Measurements from ENCODE around the gene AIFM3.
"Not testable (repeated sequence)": the region's sequence is repeated elsewhere in the genome, so short reads cannot be mapped to it uniquely, and the experiment has no call there.

The AIFM3 gene

GRCh38 chr22:20940904-20941385 lies 26.1 kb upstream of the AIFM3 start:
- in situ Hi-C loops (cut with MboI; ENCODE audit: low sequenced_read_pairs), result no loop called here

- in situ Hi-C loops (cut with MboI; ENCODE audit: low sequenced_read_pairs), result not testable (repeated sequence)
Observed at GRCh38 chr22:20942203-20942902, 24.7 kb upstream of the AIFM3 start.

- in situ Hi-C loops (cut with MboI; ENCODE audit: low sequenced_read_pairs), result no loop called here
Observed at GRCh38 chr22:20943104-20943933, 23.7 kb upstream of the AIFM3 start.

GRCh38 chr22:20944042-20944441 lies 23.0 kb upstream of the AIFM3 start:
- in situ Hi-C loops (cut with MboI; ENCODE audit: low sequenced_read_pairs), result no loop called here

GRCh38 chr22:20945578-20945934 lies 21.5 kb upstream of the AIFM3 start:
- in situ Hi-C loops (cut with MboI; ENCODE audit: low sequenced_read_pairs), result no loop called here

GRCh38 chr22:20946080-20946986 lies 20.7 kb upstream of the AIFM3 start:
- in situ Hi-C loops (cut with MboI; ENCODE audit: low sequenced_read_pairs), result no loop called here

- in situ Hi-C loops (cut with MboI; ENCODE audit: low sequenced_read_pairs), result no loop called here
Observed at GRCh38 chr22:20946991-20947390, 20.1 kb upstream of the AIFM3 start.

GRCh38 chr22:20948450-20948849 lies 18.6 kb upstream of the AIFM3 start:
- in situ Hi-C loops (cut with MboI; ENCODE audit: low sequenced_read_pairs), result no loop called here

- in situ Hi-C loops (cut with MboI; ENCODE audit: low sequenced_read_pairs), result no loop called here
Observed at GRCh38 chr22:20948989-20949388, 18.1 kb upstream of the AIFM3 start.

- in situ Hi-C loops (cut with MboI; ENCODE audit: low sequenced_read_pairs), result no loop called here
Observed at GRCh38 chr22:20949698-20950183, 17.3 kb upstream of the AIFM3 start.

- in situ Hi-C loops (cut with MboI; ENCODE audit: low sequenced_read_pairs), result no loop called here
Observed at GRCh38 chr22:20951151-20951931, 15.7 kb upstream of the AIFM3 start.

GRCh38 chr22:20951932-20952380 lies 15.1 kb upstream of the AIFM3 start:
- in situ Hi-C loops (cut with MboI; ENCODE audit: low sequenced_read_pairs), result no loop called here

- in situ Hi-C loops (cut with MboI; ENCODE audit: low sequenced_read_pairs), result no loop called here
Observed at GRCh38 chr22:20952544-20953341, 14.3 kb upstream of the AIFM3 start.

- in situ Hi-C loops (cut with MboI; ENCODE audit: low sequenced_read_pairs), result no loop called here
Observed at GRCh38 chr22:20953342-20953608, 13.8 kb upstream of the AIFM3 start.

- in situ Hi-C loops (cut with MboI; ENCODE audit: low sequenced_read_pairs), result no loop called here
Observed at GRCh38 chr22:20953668-20954500, 13.2 kb upstream of the AIFM3 start.

- in situ Hi-C loops (cut with MboI; ENCODE audit: low sequenced_read_pairs), result no loop called here
Observed at GRCh38 chr22:20955548-20955947, 11.5 kb upstream of the AIFM3 start.

GRCh38 chr22:20956258-20957101 lies 10.6 kb upstream of the AIFM3 start:
- in situ Hi-C loops (cut with MboI; ENCODE audit: low sequenced_read_pairs), result no loop called here
